ENCODE results near the gene ZNF862.
A peak's percentile ranks its signal among the peaks of the same experiment; 100 is the strongest.
"Not testable (repeated sequence)": the region's sequence is repeated elsewhere in the genome, so short reads cannot be mapped to it uniquely, and the experiment has no call there.

The ZNF862 gene

DNA sequence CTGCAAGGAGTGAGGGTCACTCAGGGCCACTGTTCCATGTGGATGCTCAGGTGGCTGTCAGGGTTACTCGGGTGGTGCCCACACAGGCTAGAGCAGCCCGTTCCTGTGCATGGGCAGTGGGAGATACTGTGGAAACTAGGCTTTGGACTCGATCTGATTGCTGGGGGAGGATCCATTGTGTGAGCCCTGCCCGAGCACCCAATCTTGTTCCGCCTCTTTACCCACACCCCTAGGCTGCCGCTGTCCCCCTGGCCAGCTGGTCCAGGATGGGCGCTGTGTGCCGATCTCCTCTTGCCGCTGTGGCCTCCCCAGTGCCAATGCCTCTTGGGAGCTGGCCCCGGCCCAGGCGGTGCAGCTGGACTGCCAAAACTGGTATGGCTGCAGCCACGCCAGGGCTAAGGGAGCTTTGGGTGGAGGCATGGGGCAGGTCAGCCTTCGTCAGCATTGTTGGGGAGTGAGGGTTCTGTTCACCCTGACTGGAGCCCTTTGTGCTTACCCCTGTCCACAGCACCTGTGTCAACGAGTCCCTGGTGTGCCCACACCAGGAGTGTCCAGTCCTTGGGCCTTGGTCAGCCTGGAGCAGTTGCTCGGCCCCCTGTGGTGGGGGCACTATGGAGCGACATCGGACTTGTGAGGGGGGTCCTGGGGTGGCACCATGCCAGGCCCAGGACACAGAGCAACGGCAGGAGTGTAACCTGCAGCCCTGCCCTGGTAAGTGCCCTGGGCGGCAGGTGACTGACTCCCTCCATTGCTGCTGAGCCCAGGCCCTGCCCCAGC, 12.4 kb upstream of the ZNF862 start:
- Mint-ChIP-seq H3K4me3 (no peak overlapping the region), H3K36me3 (ENCODE audit: low read depth) (no peaks in the 10 kb centered on the region), H3K9me3 (no peaks in the 10 kb centered on the region), H3K4me1 (ENCODE audit: low read depth) (no peaks in the 10 kb centered on the region), H3K27ac (no peak overlapping the region), H3K27me3 (ENCODE audit: low read depth) (no peaks in the 10 kb centered on the region)

GRCh38 chr7:149826344-149827088, 11.7 kb upstream of the ZNF862 start:
- no peaks in the 10 kb centered on the region for H3K9me3 Mint-ChIP-seq
- H3K36me3 Mint-ChIP-seq (ENCODE audit: low read depth), result no peaks in the 10 kb centered on the region
- H3K27me3 Mint-ChIP-seq (ENCODE audit: low read depth), result no peaks in the 10 kb centered on the region
- no peak overlapping the region for H3K27ac Mint-ChIP-seq
- H3K4me1 Mint-ChIP-seq (ENCODE audit: low read depth), result no peaks in the 10 kb centered on the region
- H3K4me3 Mint-ChIP-seq, result no peak overlapping the region

- H3K27ac Mint-ChIP-seq, result no peak overlapping the region
- H3K27me3 Mint-ChIP-seq (ENCODE audit: low read depth), result peaks cover 4% of the 10 kb centered on the region
- no peaks in the 10 kb centered on the region for H3K9me3 Mint-ChIP-seq
- no peaks in the 10 kb centered on the region for H3K36me3 Mint-ChIP-seq (ENCODE audit: low read depth)
- H3K4me3 Mint-ChIP-seq, result no peak overlapping the region
- H3K4me1 Mint-ChIP-seq (ENCODE audit: low read depth), result no peaks in the 10 kb centered on the region
Observed at GRCh38 chr7:149827089-149827981, 10.8 kb upstream of the ZNF862 start.

DNA sequence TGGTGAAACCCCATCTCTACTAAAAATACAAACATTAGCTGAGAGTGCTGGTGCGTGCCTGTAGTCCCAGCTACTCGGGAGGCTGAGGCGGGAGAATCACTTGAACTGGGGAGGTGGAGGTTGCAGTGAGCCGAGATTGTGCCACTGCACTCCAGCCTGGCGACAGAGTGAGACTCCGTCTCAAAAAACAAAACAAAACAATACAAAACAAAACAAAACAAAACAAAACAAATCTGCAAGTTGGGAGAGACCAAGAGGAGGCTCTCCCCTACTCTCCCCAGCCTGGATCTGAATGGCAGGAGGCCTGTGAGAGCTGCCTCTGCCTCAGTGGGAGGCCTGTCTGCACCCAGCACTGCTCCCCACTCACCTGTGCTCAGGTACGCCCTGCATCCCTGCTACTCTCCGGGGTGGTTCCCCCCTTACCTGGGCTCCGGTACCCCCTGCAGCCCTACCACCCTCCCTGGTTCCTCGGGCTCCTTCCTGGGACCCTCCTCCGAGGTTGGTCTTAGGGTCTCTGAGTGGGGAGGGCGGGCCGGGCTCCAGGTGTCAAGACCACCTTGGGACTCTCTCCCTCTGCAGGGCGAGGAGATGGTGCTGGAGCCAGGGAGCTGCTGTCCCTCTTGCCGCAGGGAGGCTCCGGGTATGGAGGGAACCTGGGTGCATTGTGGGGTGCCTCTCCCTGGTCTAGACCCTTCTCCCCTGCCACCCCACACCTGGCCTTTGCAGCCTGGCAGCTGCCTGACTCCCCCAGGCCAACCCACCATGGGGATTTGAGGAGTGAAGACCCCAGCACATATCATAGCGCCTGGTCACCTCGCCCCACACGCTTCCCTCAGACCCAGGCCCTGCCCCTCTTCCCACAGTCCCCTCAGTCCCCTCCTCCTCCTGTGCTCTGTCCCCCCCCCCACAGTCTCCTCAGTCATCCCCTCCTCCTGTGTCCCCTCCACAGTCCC, 9.5 kb upstream of the ZNF862 start:
- Mint-ChIP-seq H3K4me3 (no peak overlapping the region), H3K4me1 (ENCODE audit: low read depth) (no peaks in the 10 kb centered on the region), H3K36me3 (ENCODE audit: low read depth) (no peaks in the 10 kb centered on the region), H3K9me3 (no peaks in the 10 kb centered on the region), H3K27ac (no peak overlapping the region), H3K27me3 (ENCODE audit: low read depth) (peaks cover 10% of the 10 kb centered on the region)

DNA sequence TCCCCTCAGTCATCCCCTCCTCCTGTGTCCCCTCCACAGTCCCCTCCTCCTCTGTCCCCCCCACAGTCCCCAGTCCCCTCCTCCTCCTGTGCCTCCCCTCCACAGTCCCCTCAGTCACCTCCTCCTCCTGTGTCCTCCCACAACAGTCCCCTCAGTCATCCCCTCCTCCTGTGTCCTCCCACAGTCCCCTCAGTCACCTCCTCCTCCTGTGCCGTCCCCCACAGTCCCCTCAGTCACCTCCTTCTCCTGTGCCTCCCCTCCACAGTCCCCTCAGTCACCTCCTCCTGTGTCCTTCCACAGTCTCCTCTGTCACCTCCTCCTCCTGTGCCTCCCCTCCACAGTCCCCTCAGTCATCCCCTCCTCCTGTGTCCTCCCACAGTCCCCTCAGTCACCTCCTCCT, 7.6 kb upstream of the ZNF862 start:
- H3K4me1 Mint-ChIP-seq (ENCODE audit: low read depth); H3K9me3 Mint-ChIP-seq; H3K36me3 Mint-ChIP-seq (ENCODE audit: low read depth); H3K27ac Mint-ChIP-seq; H3K4me3 Mint-ChIP-seq: not testable (repeated sequence)
- peaks cover 23% of the 10 kb centered on the region for H3K27me3 Mint-ChIP-seq (ENCODE audit: low read depth)

GRCh38 chr7:149830997-149831740, 7.0 kb upstream of the ZNF862 start:
- H3K4me1 Mint-ChIP-seq (ENCODE audit: low read depth), result no peaks in the 10 kb centered on the region
- no peak overlapping the region for H3K27ac Mint-ChIP-seq
- no peaks in the 10 kb centered on the region for H3K9me3 Mint-ChIP-seq
- no peaks in the 10 kb centered on the region for H3K36me3 Mint-ChIP-seq (ENCODE audit: low read depth)
- no peak overlapping the region for H3K4me3 Mint-ChIP-seq
- H3K27me3 Mint-ChIP-seq (ENCODE audit: low read depth), result peaks cover 23% of the 10 kb centered on the region

DNA sequence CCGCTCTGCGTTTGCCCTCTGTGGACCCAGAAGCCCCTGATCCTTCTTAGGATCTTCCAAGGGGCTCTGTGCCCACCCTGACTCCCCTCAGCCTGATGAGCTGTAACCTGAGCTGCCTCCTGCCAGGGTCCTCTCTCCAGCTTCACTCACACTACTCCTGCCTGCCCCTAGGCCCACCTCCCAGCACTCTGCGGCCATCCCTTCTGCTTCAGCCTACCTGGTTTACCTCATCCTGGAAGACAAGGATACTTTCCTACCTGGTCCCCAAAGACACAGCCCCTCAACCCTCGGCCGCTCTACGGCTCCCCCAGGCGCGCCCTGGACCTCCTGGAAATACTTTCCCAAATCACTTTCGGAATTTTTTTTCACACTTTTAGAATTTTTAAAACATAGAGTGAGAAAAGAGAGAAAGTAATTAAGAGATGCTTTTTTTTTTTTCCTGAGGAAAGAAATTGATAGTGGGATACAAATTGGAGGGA, 6.4 kb upstream of the ZNF862 start:
- H3K9me3 Mint-ChIP-seq, result no peaks in the 10 kb centered on the region
- no peaks in the 10 kb centered on the region for H3K4me1 Mint-ChIP-seq (ENCODE audit: low read depth)
- H3K36me3 Mint-ChIP-seq (ENCODE audit: low read depth), result no peaks in the 10 kb centered on the region
- H3K4me3 Mint-ChIP-seq, result no peak overlapping the region
- H3K27me3 Mint-ChIP-seq (ENCODE audit: low read depth), result peaks cover 23% of the 10 kb centered on the region
- peak overlapping the region; percentile 62 for H3K27ac Mint-ChIP-seq

- no peaks in the 10 kb centered on the region for H3K36me3 Mint-ChIP-seq (ENCODE audit: low read depth)
- H3K27me3 Mint-ChIP-seq (ENCODE audit: low read depth), result peaks cover 23% of the 10 kb centered on the region
- no peak overlapping the region for H3K27ac Mint-ChIP-seq
- no peak overlapping the region for H3K4me3 Mint-ChIP-seq
- no peaks in the 10 kb centered on the region for H3K9me3 Mint-ChIP-seq
- no peaks in the 10 kb centered on the region for H3K4me1 Mint-ChIP-seq (ENCODE audit: low read depth)
Observed at GRCh38 chr7:149832332-149833041, 5.7 kb upstream of the ZNF862 start.

DNA sequence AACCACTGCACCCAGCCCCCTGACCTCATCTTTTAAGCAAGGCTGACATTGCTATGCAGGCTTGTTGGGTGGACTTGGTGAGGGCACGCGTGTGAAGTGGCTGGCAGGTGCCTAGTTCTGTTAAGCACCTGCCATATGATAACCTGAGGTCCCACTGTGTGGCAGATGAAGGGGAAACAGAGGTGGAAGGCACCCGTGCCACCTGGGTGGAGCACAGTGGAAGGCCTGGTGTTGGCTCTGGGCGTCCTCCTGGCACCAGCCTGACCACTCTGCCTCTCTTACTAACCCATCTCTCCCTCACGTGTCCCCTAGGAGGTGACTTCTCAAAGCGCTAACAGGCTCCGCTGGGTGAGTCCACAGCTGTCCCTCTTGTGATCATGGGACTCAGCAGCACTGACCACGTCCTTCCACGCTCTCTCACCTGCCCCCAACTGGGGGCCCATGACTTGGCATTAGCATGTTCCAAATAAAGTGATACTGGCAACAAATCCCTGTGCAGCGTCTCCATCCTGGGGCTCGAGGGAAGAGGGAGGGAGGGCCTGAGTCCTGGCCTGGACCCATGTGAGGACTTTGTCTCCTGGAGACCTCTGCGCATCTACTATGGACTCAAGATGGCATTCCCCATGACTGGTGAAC, 4.6 kb upstream of the ZNF862 start:
- H3K36me3 Mint-ChIP-seq (ENCODE audit: low read depth), result no peaks in the 10 kb centered on the region
- no peak overlapping the region for H3K27ac Mint-ChIP-seq
- H3K4me3 Mint-ChIP-seq, result no peak overlapping the region
- peaks cover 6% of the 10 kb centered on the region for H3K4me1 Mint-ChIP-seq (ENCODE audit: low read depth)
- peaks cover 23% of the 10 kb centered on the region for H3K27me3 Mint-ChIP-seq (ENCODE audit: low read depth)
- H3K9me3 Mint-ChIP-seq, result no peaks in the 10 kb centered on the region

DNA sequence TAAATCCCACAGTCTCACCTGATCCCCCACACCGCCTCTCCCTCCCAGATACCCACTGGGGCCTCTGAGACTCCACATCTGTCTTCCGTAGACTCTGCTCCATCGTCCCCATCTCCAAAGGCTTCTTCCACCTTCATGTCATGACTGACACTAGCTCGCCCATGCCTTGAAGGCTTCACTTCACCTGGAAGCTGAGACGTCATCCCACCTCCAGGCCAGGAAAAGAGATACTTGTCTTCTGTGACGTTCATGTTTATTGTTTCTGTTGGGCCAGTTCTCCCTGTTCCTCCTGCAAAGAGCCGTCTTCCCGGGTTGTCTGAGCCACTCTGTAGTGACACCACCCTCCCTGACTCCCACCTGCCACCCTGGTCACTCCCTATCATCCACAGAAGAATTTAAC, 3.6 kb upstream of the ZNF862 start:
- Mint-ChIP-seq H3K4me3 (no peak overlapping the region), H3K27ac (no peak overlapping the region), H3K9me3 (no peaks in the 10 kb centered on the region), H3K36me3 (ENCODE audit: low read depth) (peaks cover 3% of the 10 kb centered on the region), H3K4me1 (ENCODE audit: low read depth) (peaks cover 14% of the 10 kb centered on the region), H3K27me3 (ENCODE audit: low read depth) (peaks cover 23% of the 10 kb centered on the region)

GRCh38 chr7:149836434-149836833, 1.7 kb upstream of the ZNF862 start:
- Mint-ChIP-seq H3K27ac (no peak overlapping the region), H3K36me3 (ENCODE audit: low read depth) (peaks cover 6% of the 10 kb centered on the region), H3K4me3 (no peak overlapping the region)

DNA sequence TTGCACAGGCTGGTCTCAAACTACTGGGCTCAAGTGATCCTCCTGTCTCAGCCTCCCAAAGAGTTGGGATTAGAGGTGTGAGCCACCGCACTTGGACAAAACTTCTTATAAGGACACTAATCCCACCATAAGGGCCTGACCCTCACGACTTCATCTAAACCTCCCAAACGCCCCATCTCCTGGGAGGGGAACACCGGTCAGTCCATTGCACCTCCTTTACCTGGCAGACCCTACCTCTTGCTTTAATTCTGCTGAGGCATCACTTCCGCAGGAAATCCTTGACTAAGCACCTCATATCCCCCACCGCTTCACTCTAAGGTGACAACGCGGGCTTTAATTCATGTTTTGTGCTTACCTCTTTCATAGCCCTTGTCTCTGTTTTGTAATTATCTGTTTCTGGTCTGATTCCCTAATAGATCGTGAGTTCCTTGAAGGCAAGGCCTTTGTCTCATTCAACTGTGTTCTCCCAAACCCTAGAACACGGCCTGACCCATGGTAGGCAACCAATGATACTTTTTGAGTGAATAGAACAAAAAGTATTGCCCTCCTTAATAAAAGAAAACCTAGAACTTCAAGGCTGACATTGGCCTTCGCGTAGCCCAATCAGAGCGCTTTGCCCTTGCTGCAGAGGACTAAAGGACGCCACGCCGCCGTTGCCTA, 481 bp upstream of the ZNF862 start:
- H3K36me3 Mint-ChIP-seq (ENCODE audit: low read depth), result peaks cover 7% of the 10 kb centered on the region
- peaks cover 19% of the 10 kb centered on the region for H3K27me3 Mint-ChIP-seq (ENCODE audit: low read depth)
- H3K4me1 Mint-ChIP-seq (ENCODE audit: low read depth), result peaks cover 23% of the 10 kb centered on the region
- no peaks in the 10 kb centered on the region for H3K9me3 Mint-ChIP-seq
- H3K4me3 Mint-ChIP-seq, result peak overlapping the region; percentile 88
- H3K27ac Mint-ChIP-seq, result no peak overlapping the region

More at GRCh38 chr7:149836434-149836833, 1.7 kb upstream of the ZNF862 start:
- Mint-ChIP-seq H3K4me1 (ENCODE audit: low read depth) (peaks cover 18% of the 10 kb centered on the region), H3K27me3 (ENCODE audit: low read depth) (peaks cover 23% of the 10 kb centered on the region), H3K9me3 (no peaks in the 10 kb centered on the region)

Measured in T-helper 1 cell treated with Interleukin-12 subunit alpha and Interleukin-12 subunit beta and Interleukin-4 antibody, amounts not matched to agents 30 μg/mL and 1 μg/mL, for 36 hours (primary cell).